NB4 (cell line): ENCODE data around the gene ZNF319.

ENCODE experiments used
- MYC ChIP-seq: IDR thresholded peaks from 2 replicates; pipeline ENCODE4 v1.6.1; 2011; ENCODE audit warnings: low read depth, low read length
- TF ChIP-seq, protein P1 (sequence below): IDR thresholded peaks from one replicate; pipeline ENCODE4 v1.5.1; 2012; ENCODE audit warnings: low read depth, low read length
- TF ChIP-seq, protein P2 (sequence below): IDR thresholded peaks from 2 replicates; pipeline ENCODE4 v1.6.1; 2011; ENCODE audit warnings: low read depth, low read length

DNA sequence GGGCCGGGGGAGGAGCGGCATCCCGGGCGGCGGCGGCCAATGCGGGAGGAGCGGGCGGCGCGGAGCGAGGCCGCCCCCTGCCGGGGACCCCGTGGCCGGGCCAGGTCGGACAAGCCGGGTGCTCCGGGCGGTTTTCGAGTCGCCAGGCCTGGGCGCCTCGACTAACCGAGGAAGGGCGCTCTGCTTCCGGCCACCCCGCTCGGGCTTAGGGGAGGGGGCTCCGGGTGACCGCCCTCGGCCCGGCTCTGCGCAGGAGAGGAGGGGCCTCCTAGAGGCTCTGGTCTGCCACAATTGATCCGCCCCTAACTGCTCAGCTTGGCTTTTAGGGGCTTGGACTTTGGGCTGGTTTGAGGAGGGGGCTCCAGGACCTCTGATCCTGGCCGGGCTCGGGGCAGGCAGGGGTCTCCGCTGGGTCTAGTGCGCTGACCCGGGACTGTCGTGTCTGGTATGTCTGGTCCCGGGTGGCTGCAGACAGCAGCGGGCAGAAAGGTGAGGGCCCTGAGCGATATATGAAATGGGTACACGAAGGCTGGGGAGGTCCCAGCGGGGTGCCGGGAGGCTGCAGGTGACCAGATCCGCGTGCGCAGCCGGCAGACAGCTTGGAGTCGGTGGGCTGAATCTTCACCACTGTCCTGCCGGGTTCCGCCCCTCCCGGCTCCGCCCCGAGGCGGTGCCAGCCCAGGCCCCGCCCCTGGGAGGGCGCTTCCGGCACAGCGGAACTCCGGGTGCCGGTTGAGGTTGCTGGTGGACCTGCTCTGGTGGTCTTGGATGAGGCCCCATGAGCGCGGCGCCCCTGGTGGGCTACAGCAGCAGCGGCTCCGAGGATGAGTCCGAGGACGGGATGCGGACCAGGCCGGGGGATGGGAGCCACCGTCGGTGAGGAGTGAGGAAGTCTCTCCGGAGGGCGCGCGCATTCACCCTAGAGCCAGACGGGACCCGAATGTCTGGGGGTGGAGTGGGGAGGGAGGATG, 519 bp upstream of the ZNF319 start, which contains the start of gene USB1:
- TF ChIP-seq, protein P1, sequence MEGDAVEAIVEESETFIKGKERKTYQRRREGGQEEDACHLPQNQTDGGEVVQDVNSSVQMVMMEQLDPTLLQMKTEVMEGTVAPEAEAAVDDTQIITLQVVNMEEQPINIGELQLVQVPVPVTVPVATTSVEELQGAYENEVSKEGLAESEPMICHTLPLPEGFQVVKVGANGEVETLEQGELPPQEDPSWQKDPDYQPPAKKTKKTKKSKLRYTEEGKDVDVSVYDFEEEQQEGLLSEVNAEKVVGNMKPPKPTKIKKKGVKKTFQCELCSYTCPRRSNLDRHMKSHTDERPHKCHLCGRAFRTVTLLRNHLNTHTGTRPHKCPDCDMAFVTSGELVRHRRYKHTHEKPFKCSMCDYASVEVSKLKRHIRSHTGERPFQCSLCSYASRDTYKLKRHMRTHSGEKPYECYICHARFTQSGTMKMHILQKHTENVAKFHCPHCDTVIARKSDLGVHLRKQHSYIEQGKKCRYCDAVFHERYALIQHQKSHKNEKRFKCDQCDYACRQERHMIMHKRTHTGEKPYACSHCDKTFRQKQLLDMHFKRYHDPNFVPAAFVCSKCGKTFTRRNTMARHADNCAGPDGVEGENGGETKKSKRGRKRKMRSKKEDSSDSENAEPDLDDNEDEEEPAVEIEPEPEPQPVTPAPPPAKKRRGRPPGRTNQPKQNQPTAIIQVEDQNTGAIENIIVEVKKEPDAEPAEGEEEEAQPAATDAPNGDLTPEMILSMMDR: peak; percentile 35
- TF ChIP-seq MYC: peak; percentile 28
- TF ChIP-seq, protein P2, sequence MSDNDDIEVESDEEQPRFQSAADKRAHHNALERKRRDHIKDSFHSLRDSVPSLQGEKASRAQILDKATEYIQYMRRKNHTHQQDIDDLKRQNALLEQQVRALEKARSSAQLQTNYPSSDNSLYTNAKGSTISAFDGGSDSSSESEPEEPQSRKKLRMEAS: peak; percentile 51
